Activated T-cell treated with anti-CD3 and anti-CD28 coated beads, Interleukin-2, amount 50 U/mL, for 4 hours (primary cell): ENCODE data around the gene TBX2. TPM values are rescaled to one million over a fixed set of nuclear protein-coding genes. Genes with fewer than 3 reads are reported as not detected.
"Not testable (repeated sequence)": the region's sequence is repeated elsewhere in the genome, so short reads cannot be mapped to it uniquely, and the experiment has no call there.

Experiments
- ATAC-seq, 2 donors: fragments of 200-7000 bp; cut with Tn5 transposase; one replicate each; pipeline ENCODE4 v1.10.0; 2021
- DNase-seq: peaks from one replicate; pipeline ENCODE4 v3.0.0-alpha.2; 2020
- H3K27me3 Mint-ChIP-seq: one replicate; pipeline ENCODE4 v1.8.0; 2021; ENCODE audit warnings: low read depth, mixed read lengths
- H3K36me3 Mint-ChIP-seq: one replicate; pipeline ENCODE4 v1.8.0; 2022; ENCODE audit warnings: mixed read lengths; ENCODE audit not compliant: insufficient read depth
- H3K4me1 Mint-ChIP-seq: one replicate; pipeline ENCODE4 v1.8.0; 2021; ENCODE audit warnings: low read depth, mixed read lengths
- H3K4me3 Mint-ChIP-seq: one replicate; pipeline ENCODE4 v1.8.0; 2021; ENCODE audit warnings: mild to moderate bottlenecking, moderate library complexity, mixed read lengths
- H3K9me3 Mint-ChIP-seq: one replicate; pipeline ENCODE4 v1.8.0; 2021; ENCODE audit warnings: mixed read lengths
- total RNA-seq, 3 donors: library from RNA; stranded (reverse); gene quantifications; one replicate each; pipeline ENCODE4 v1.2.1, GENCODE V29; 2021

Gene TBX2
- total RNA-seq, 3 donors from 2014 or later, result 0.05 to 0.16 (median 0.15) TPM

DNA sequence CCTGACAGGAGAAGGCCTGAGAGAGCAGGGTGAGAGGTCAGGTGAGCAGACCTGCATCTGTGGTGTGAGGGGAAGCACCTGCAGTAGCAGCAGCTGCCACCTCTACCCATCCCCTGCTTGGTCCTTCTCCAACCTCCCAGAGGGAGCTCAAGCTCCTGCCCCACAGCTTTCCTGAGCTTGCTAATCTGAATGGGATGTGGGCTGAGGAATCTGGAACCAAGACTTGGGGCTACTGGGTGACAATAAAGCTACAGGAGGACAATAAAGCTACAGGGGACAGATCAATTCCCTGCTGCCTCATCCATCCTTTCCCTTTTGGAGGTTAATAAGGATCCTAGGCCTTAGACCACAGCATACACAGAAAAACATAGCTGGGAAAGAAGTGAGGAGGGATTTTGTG lies 47.7 kb downstream of the TBX2 start:
- H3K4me1 Mint-ChIP-seq, result peaks cover 5% of the 10 kb centered on the region
- H3K9me3 Mint-ChIP-seq, result no peaks in the 10 kb centered on the region
- H3K4me3 Mint-ChIP-seq, result no peak overlapping the region
- no peaks in the 10 kb centered on the region for H3K36me3 Mint-ChIP-seq
- ATAC-seq (no peak), DNase-seq (no peak)
- peaks cover 48% of the 10 kb centered on the region for H3K27me3 Mint-ChIP-seq

DNA sequence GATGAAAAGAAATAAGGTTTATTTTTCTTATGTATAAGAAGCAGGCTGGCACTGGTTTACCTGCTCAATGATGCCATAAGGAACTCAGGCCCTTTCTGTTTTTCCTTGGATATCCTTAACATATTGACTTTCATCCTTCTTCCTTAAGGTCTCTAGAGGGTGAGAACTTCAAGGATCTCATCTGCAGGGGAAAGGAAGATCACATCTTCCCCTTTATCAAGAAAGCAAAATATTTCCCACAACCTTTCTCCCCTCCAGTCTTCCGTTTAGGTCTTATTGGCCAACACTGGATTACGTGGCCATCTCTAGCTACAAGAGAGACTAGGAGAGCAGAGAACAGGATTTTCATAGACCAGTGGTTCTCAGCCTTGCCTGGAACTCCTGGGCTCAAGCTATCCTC lies 48.4 kb downstream of the TBX2 start:
- no peak overlapping the region for H3K4me3 Mint-ChIP-seq
- ATAC-seq, result no peak
- peaks cover 49% of the 10 kb centered on the region for H3K27me3 Mint-ChIP-seq
- H3K4me1 Mint-ChIP-seq, result peaks cover 5% of the 10 kb centered on the region
- H3K9me3 Mint-ChIP-seq, result no peaks in the 10 kb centered on the region
- no peaks in the 10 kb centered on the region for H3K36me3 Mint-ChIP-seq
- DNase-seq, result no peak

DNA sequence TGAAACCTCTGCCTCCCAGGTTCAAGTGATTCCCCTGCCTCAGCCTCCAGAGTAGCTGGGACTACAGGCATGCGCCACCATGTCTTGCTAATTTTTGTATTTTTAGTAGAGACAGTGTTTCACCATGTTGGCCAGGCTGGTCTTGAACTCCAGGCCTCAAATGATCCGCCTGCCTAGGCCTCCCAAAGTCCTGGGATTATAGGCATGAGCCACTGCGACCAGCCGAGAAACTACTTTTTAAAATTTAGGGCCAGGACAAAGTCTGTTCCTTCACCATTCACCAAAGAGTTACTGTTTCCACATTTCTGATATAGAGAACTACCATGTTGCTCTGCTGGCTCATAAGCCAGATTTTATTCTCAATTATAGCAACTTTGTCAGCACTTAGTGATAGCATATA lies 49.5 kb downstream of the TBX2 start:
- H3K36me3 Mint-ChIP-seq, H3K4me3 Mint-ChIP-seq, H3K9me3 Mint-ChIP-seq, ATAC-seq, DNase-seq: not testable (repeated sequence)
- peaks cover 13% of the 10 kb centered on the region for H3K4me1 Mint-ChIP-seq
- peaks cover 55% of the 10 kb centered on the region for H3K27me3 Mint-ChIP-seq

DNA sequence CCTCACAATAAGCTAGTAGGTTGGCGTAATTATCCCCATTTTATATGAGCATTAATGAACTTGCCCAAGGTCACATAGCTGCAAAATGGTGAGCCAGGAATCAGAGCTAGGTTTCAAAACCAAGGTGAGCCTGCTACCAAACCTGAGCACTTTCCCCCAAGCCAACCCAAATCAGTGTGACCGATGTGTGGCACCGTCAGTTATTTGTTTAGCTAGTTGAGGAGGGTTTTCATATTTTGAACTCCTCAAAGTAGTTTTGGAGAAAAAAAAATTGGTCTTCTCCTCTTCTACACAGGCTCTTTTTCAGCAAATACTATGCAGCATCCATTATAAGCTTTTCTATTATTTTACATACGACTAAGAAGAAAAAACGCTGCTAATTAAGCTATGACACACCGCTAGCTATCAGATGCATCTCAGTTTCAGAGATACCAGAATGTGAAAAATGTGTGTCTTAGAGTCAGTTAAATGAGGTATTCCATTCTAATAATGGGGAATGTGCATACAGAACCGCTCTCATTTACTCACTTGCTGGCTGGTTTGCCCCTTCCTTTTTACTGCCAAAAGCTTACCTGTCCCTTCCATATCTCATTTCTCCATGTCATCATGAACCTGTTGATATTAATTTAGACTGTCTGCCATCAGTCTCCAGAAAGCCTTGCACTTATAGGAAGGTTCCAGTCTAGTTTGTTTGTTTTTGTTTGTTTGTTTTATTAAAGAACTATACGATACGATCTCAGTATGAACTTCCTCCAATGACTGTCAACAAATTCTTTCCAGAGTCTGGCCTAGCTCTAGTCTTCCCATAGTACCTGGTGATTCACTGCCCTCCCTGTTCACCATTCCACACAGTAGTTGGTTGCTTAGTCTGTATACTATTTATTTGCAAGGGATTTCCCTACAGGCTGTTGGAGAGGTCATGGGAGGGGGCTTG lies 50.3 kb downstream of the TBX2 start:
- H3K36me3 Mint-ChIP-seq, result no peaks in the 10 kb centered on the region
- no peak overlapping the region for H3K4me3 Mint-ChIP-seq
- H3K27me3 Mint-ChIP-seq, result peaks cover 56% of the 10 kb centered on the region

DNA sequence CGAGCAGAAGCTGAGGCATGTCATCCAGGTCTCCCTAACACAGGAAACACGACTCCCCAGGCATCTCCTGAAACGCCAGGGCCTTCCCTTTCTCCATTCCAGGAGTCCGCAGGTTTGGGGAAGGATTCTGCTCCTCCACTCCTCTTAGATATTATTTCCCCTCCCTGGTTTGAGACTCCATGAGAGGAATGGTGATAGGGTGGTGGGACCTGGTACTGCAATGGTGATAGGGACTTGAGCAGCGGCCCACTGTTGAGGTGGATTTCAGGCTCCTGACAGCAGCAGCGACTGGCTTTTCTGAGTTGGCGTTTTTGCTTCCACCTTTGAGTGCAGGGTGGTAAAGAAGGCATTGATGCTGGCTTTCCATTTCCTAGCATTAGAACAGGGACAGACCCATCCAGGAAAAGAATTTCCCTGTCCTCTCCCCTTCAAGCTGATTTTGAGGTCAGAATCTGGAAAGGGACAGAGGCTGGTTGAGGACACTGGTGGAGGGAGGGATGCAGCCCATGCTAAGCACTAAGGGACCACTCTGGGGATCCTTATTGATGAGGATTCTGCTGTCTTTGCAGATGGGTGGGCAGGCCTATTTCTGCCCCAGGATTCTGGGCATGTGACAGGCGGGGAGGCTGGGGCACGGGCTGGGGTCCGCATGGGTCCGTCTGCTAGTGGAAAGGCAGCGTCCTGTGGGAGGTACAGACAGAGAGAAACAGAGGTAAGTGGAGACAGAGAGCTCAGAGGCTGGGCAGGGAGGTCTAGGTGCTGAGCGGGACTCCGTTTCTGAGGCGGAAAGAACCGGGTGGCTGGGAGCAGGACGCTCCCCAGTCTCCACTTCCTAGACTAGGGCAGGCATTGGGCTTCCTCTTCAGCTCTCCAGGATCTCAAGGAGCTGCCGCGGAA lies 51.2 kb downstream of the TBX2 start:
- Mint-ChIP-seq H3K4me1 (peaks cover 18% of the 10 kb centered on the region), H3K9me3 (no peaks in the 10 kb centered on the region), H3K27me3 (peaks cover 61% of the 10 kb centered on the region), H3K36me3 (no peaks in the 10 kb centered on the region), H3K4me3 (no peak overlapping the region)
- no peak for DNase-seq
- no peak for ATAC-seq

More for the DNA sequence above, 50.3 kb downstream of the TBX2 start:
- peaks cover 15% of the 10 kb centered on the region for H3K4me1 Mint-ChIP-seq
- no peak for DNase-seq
- no peaks in the 10 kb centered on the region for H3K9me3 Mint-ChIP-seq
- no peak for ATAC-seq

DNA sequence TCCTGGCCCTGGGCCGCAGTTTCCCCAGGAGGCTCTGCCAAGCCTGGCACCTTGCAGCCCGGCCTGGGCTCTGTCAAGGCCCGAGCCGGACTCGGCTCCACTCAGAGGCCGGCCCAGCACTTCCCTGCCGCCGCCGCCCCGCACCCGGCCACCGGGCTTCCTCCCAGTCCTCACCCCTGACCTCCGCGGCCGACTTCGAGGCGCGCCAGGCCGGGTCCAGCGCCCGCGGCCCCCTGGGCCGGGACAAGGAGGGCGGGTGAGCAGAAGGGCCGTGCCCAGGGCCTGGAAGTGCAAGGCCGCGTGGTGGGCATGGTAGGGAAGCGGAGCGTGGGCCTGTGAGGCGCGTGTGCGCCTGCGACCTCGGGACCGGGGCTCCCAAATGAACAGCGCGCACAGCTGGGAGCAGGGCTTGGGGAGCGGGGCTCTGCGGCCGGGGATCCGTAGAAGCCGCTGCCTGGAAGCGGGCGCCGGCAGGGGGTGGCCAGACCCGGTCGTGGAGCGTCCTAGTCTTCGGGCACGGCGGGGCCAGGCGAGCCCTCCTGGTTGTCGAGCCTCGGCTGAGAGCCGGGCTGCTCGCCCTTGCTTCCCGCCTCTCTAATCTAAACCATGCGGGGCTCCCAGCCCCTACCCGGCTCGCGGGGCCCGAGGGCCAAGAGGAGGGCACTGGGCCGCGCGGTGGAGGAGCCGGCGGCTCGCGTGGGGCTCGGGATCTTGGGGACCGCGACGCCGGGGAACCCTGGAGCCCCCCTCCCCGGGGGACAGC lies 52.1 kb downstream of the TBX2 start:
- Mint-ChIP-seq H3K4me3 (no peak overlapping the region), H3K4me1 (peaks cover 18% of the 10 kb centered on the region), H3K9me3 (no peaks in the 10 kb centered on the region), H3K36me3 (no peaks in the 10 kb centered on the region), H3K27me3 (peaks cover 63% of the 10 kb centered on the region)
- DNase-seq, result no peak
- peak; percentile 24 to 39 for ATAC-seq

DNA sequence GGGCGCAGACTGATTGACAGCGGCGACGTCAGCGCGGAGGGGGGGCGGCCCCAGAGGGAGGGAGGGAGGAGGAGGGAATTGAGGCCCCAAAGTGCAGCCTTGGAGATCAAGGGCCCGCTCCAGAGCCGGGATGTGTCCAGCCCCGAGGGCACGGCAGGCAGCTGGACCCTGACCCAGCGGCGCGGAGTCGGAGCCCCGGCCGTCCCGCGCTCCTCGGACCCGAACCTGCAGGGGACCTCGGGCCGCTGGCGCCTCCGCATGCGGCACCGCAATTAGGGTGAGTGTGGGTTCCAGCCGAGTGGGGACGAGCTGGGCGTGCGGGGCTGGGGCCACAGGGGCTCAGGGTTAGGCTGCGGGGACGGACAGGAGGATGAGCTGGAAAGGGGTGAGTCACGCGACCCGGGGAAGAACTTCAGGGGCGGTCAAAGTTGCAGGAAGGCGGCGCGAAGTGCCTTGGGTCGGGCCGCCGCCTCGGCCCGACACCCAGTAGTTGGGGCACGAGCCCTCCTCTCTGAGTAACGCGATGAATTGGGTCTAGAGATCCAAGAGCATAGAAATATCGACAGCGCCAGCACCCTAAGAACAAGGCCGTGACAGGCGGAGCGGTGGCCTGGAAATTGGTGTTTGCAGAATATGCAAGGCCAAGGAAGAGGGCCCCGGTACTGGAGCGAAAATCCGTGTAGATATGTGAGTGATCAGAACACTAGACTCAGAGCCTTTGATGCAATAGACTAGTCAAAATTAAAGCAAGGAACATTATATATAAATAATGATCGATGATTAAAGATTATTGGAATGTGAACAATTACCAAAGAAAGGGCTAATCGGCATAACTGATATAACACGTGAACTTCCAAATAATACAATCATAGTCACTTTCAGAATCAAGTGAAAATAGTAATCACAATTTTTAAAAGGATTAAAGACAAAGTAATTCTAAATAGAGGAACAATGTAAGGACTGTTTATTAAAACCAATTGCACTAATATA lies 53.0 kb downstream of the TBX2 start, which contains the start of gene TBX4:
Gene TBX4 (plus strand): TSS at position 122 of the 990 bp plus-strand sequence. CDS start 4,069 bp downstream, outside the sequence.
- peak in 1 of 2 donors; percentile 24 for ATAC-seq
- peaks cover 23% of the 10 kb centered on the region for H3K4me1 Mint-ChIP-seq
- H3K9me3 Mint-ChIP-seq, result no peaks in the 10 kb centered on the region
- DNase-seq, result no peak
- peaks cover 69% of the 10 kb centered on the region for H3K27me3 Mint-ChIP-seq
- H3K4me3 Mint-ChIP-seq, result peak within 1 kb of the TSS; percentile 52
- no peaks in the 10 kb centered on the region for H3K36me3 Mint-ChIP-seq

DNA sequence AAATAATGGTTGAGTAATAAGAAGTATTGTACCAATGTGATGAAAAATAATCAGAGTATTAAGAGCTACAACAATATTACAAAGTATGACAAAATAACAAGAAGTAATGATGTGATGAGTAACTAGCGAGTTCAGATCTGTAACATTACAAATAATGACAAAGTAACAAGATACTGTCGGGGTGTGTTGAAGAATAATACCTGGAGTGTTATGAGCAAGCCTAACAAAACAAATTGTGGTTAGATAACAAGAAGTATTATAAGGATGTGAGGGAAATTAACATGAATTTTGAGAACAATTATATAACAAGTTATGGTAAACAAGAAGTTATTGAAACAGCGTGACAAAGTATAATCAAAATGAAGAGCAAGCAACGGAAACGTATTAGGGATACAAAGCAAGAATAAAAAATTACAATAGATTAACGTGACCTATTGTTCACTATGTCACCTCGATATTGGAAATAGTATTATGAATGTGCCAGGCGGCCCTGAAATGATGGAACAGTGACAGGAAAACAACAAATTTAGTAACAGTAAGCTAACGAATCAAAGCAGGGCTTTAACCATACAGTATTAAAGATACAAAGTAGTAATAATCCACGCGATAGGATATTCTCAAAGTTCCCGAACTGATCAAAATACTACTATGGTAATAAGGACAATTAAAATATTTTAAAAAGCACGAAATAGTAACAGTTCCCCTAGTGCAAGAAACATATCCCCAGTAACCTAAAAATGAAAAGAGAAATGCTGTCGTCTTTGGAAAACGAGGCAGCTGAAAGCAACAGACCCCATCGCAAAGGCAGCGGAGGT lies 54.1 kb downstream of the TBX2 start:
- DNase-seq, result no peak
- Mint-ChIP-seq H3K9me3 (no peaks in the 10 kb centered on the region), H3K27me3 (peaks cover 74% of the 10 kb centered on the region), H3K4me3 (peak overlapping the region; percentile 2), H3K4me1 (peaks cover 30% of the 10 kb centered on the region), H3K36me3 (no peaks in the 10 kb centered on the region)
- no peak for ATAC-seq

DNA sequence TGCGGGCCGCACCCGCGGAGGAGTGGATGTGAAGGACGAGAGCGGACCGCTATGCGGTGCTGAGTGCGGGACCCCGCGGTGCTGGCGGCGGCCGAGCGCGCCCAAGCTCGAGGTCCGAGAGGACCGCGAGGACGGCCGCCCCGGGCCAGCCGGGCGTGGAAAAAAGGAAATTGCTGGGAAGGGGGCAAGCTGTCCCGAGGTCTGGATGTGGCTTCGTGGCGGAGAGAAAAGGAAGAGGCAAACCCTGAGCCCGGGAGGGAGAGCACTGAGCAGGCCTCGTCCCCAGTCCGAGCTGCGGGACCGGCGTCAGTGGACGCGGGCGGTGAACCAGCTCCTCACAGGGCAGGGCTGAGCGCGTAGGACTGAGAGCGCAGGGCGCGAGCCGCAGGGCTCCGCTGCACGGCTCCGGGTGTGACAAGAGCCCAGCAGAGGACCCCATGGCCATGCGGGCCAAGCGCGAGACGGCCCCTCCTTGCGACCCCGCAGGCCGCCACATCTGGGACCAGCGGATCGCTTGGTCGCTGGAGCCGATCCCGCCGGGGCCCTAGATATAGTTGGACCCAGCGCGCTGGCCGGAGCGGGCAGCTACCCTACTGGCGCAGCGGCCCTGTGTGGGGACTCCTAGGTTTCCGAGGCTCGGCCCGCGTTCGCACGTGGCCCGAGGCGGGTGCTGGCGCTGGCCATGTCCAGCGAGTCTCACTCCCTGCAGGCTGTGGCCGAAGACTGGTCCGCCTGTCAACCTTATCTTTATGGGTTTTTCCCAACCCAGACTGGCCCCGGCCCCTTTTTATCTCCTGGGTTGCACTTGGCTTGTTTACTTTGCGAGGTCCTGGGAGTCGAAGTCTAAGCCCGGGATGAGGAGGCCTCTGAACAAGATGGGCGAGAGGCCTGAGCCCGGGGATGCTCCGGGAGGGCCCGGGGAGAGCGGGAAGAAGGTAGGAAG lies 55.0 kb downstream of the TBX2 start:
- Mint-ChIP-seq H3K9me3 (no peaks in the 10 kb centered on the region), H3K4me3 (peak overlapping the region; percentile 2), H3K4me1 (peaks cover 30% of the 10 kb centered on the region), H3K36me3 (no peaks in the 10 kb centered on the region), H3K27me3 (peaks cover 77% of the 10 kb centered on the region)
- ATAC-seq (no peak), DNase-seq (no peak)

DNA sequence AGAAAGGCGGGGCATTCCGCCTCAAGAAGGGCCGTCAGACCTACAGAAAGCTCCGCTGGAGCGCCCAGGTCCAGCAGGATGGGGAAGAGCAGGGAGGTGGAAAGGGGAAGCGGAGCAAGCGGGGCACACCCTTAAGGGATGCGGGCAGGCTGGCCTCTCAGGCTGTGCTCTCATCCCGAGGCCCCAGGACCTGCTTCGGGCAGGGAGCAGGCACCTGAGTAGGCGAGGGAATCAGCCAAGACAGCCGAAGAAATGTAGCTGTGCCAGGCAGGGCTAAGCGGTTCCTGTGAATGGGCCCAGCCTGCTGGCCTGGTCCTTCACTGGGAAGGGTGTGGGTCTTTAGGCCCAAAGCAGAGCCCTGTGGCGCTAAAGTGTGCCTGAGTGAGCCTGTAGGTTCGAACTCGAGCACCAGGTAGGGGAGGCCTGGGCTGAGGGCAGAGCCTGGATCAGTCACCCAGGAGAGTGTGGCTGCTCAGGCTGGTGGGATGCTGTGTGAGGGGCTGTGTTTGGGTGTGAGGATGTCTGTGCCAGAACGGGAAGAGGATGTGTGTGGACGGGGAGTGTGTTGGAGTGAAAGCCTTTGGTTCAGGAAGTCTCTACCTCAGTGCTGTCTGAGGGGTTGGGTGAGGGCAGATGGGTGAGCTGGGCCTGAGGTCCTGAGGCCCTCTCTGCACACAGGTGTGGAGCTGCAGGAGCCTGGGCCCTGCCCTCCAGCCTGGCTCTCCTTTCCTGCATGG lies 55.8 kb downstream of the TBX2 start:
- ATAC-seq, result no peak
- Mint-ChIP-seq H3K36me3 (no peaks in the 10 kb centered on the region), H3K4me1 (peaks cover 32% of the 10 kb centered on the region), H3K4me3 (no peak overlapping the region), H3K27me3 (peaks cover 78% of the 10 kb centered on the region), H3K9me3 (no peaks in the 10 kb centered on the region)
- no peak for DNase-seq

DNA sequence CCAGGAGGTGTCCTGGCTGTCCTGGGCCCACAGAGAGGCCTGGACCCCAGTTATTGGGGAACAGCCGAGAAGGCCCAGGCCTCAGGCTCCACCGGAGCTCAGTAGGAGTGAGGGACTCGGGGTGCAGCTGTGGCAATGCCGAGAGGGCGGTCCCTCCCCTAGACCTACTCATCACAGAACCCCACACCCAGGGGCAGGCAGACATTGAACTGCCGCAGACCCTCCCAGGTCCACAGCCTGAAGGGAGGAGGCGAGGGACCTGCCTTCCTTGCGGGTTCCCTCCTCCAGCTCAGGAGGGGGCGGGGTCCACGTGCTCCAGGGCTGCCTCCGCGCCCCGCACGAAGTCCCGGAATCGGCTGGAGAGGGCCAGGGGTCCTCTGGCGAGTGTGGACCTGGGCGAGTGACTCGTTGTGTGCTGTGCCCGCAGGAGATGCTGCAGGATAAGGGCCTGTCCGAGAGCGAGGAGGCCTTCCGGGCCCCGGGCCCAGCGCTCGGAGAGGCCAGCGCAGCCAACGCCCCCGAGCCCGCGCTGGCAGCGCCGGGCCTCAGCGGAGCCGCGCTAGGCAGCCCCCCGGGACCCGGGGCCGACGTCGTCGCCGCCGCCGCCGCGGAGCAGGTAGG lies 56.5 kb downstream of the TBX2 start:
- Mint-ChIP-seq H3K9me3 (no peaks in the 10 kb centered on the region), H3K4me1 (peaks cover 34% of the 10 kb centered on the region), H3K36me3 (no peaks in the 10 kb centered on the region), H3K27me3 (peaks cover 78% of the 10 kb centered on the region), H3K4me3 (no peak overlapping the region)
- DNase-seq (no peak), ATAC-seq (no peak)
